ENCODE measurements around the gene NEK1. TPM values are rescaled to one million over a fixed set of nuclear protein-coding genes. Genes with fewer than 3 reads are reported as not detected.
A peak's percentile ranks its signal among the peaks of the same experiment; 100 is the strongest.

Gene NEK1
- total and polyA plus RNA-seq, 2 of the 13 experiments (the other 11 are each of a cell fraction or from before 2014, with no cell fraction given): 2.9 to 5.4 TPM

DNA sequence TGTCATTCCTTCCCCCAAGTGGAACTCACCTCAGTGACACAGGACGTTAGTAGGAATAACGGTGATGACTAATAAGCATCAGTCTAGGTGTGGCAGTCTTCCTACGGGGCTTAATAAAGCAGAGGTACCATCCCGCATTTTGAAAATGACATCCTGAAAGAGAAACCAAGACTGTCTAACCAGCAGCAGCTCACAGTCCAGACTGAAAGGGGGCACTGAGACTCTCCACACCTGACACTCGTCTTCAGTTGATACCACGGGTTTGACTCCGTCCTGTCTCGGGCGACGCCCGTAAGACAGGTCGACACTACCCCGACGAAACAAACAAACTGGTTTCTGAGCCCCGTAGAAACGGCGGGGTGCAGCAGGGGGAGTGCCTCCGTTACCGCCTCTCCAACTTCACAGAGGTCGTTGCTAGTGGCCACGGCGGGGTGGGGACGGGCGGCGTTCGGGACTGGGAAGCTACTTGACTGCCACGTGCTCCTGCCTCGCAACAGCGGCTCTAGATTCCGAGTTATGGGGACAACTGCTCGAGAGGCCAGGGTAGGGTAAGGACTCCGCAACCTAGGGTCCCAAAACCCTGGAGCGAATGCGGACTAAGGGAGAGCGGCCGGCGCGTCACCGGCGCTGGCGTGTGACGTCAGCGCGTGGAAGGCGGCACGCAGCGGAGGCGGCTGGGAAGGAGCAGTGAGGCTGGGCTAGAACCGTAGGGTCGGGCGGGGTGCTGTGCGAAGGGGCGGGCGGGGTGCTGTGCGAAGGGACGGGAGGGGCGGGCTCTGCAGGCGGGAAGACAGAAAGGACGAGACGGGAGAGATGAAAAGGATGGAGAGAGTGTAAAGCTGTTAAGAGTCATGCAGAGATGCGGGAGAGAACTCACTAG lies at the start of gene NEK1 (continued):
- TF ChIP-seq ZNF256 (CRISPR knock-in tag; conservative IDR thresholded peaks at IDR 0.05) (no peak; the same call in 1 of the 2 replicates), ZNF446 (CRISPR knock-in tag; IDR thresholded peaks at IDR 0.05) (no peak), ZNF510 (CRISPR knock-in tag; IDR thresholded peaks at IDR 0.05; ENCODE audit: low read depth) (no peak), CEBPG (CRISPR knock-in tag; IDR thresholded peaks at IDR 0.05) (no peak), SP140L (CRISPR knock-in tag; IDR thresholded peaks at IDR 0.05; ENCODE audit: borderline replicate concordance) (no peak), ZNF839 (CRISPR knock-in tag; IDR thresholded peaks at IDR 0.05; ENCODE audit: borderline replicate concordance) (peak; percentile 45; the same call in 1 of the 2 replicates), NR2F2 (IDR thresholded peaks at IDR 0.05; ENCODE audit: borderline replicate concordance, low read depth) (no peak), KDM4B (CRISPR knock-in tag; IDR thresholded peaks at IDR 0.05) (no peak), RNF219 (CRISPR knock-in tag; IDR thresholded peaks at IDR 0.05) (no peak), TEAD2 (CRISPR knock-in tag; IDR thresholded peaks at IDR 0.05) (no peak), SMC3 (IDR thresholded peaks at IDR 0.05; ENCODE audit: low read length) (no peak), ZBTB33 (CRISPR knock-in tag; IDR thresholded peaks at IDR 0.05) (no peak), BRCA1 (CRISPR knock-in tag; IDR thresholded peaks at IDR 0.05) (no peak), HES4 (CRISPR knock-in tag; IDR thresholded peaks at IDR 0.05; ENCODE audit: borderline replicate concordance) (peak; percentile 77), ZBTB20 (CRISPR knock-in tag; IDR thresholded peaks at IDR 0.05; ENCODE audit: borderline replicate concordance, low read depth) (peak; percentile 56; the same call in 1 of the 2 replicates), SP4 (CRISPR knock-in tag; IDR thresholded peaks at IDR 0.05) (no peak; the same call in 1 of the 2 replicates), ARHGAP35 (CRISPR knock-in tag; IDR thresholded peaks at IDR 0.05; ENCODE audit: borderline replicate concordance) (0 out of 2 replicates have a peak, but pooled peaks have one; percentile 78), PHF5A (CRISPR knock-in tag; IDR thresholded peaks at IDR 0.05; ENCODE audit: low read depth, unreplicated experiment) (no peak), ZIK1 (CRISPR knock-in tag; IDR thresholded peaks at IDR 0.05; ENCODE audit: borderline replicate concordance, low read depth) (0 out of 2 replicates have a peak, but pooled peaks have one; percentile 31), AHR (CRISPR knock-in tag; IDR thresholded peaks at IDR 0.05) (0 out of 2 replicates have a peak, but pooled peaks have one; percentile 58), ZNF607 (CRISPR knock-in tag; IDR thresholded peaks at IDR 0.05; ENCODE audit: borderline replicate concordance) (0 out of 2 replicates have a peak, but pooled peaks have one; percentile 48), ATF7 (IDR thresholded peaks at IDR 0.05) (peak; percentile 66), ATF7 (CRISPR knock-in tag; IDR thresholded peaks at IDR 0.05) (peak; percentile 75; the same call in 1 of the 2 replicates), POLR2AphosphoS5 (IDR thresholded peaks at IDR 0.05; ENCODE audit: low read depth, low read length) (peak; percentile 95), ZNF670 (CRISPR knock-in tag; IDR thresholded peaks at IDR 0.05; ENCODE audit: borderline replicate concordance) (no peak; the same call in 1 of the 2 replicates), FOXO1 (CRISPR knock-in tag; IDR thresholded peaks at IDR 0.05) (no peak), ZNF33B (CRISPR knock-in tag; IDR thresholded peaks at IDR 0.05) (peak; percentile 87; the same call in 1 of the 2 replicates), ZNF879 (CRISPR knock-in tag; IDR thresholded peaks at IDR 0.05) (no peak)

Data from HepG2 (cell line).